Iris pigment epithelial cell (primary cell): ENCODE measurements around the gene TNFRSF12A.
A peak's percentile ranks its signal among the peaks of the same experiment; 100 is the strongest.

Source experiments
- DNase-seq: peaks from one replicate; pipeline ENCODE4 v3.0.0-alpha.2; 2011; ENCODE audit warnings: low read depth

The TNFRSF12A gene

GRCh38 chr16:3026609-3027488 lies 6.7 kb downstream of the TNFRSF12A start:
- no peak for DNase-seq

- no peak for DNase-seq
These were observed 7.3 kb downstream of the TNFRSF12A start for GRCh38 chr16:3027489-3027795.

- DNase-seq, result peak; percentile 66
These were observed 8.0 kb downstream of the TNFRSF12A start for GRCh38 chr16:3027983-3028715.

GRCh38 chr16:3028716-3029319 lies 8.7 kb downstream of the TNFRSF12A start:
- no peak for DNase-seq

GRCh38 chr16:3029491-3030221 lies 9.5 kb downstream of the TNFRSF12A start:
- peak; percentile 48 for DNase-seq

GRCh38 chr16:3030222-3031212 lies 10.3 kb downstream of the TNFRSF12A start:
- no peak for DNase-seq

GRCh38 chr16:3032624-3033023 lies 12.5 kb downstream of the TNFRSF12A start:
- no peak for DNase-seq

GRCh38 chr16:3035289-3035971 lies 15.3 kb downstream of the TNFRSF12A start:
- no peak for DNase-seq

- DNase-seq, result no peak
These were observed 16.0 kb downstream of the TNFRSF12A start for GRCh38 chr16:3035972-3036725.

GRCh38 chr16:3036726-3037315 lies 16.7 kb downstream of the TNFRSF12A start, which contains the start of gene BICDL2:
BICDL2 (minus strand) TSS chr16:3036944; CDS start chr16:3035496, 1,448 bp downstream.
- DNase-seq, result no peak

- no peak for DNase-seq
These were observed 18.1 kb downstream of the TNFRSF12A start for GRCh38 chr16:3038256-3038655.

- DNase-seq, result no peak
These were observed 18.7 kb downstream of the TNFRSF12A start for GRCh38 chr16:3038896-3039295.

GRCh38 chr16:3042376-3042775 lies 22.2 kb downstream of the TNFRSF12A start:
- no peak for DNase-seq

GRCh38 chr16:3044708-3045107 lies 24.5 kb downstream of the TNFRSF12A start:
- no peak for DNase-seq

- DNase-seq, result no peak
These were observed 25.8 kb downstream of the TNFRSF12A start, which contains the start of gene MMP25 for GRCh38 chr16:3045758-3046640. MMP25 (plus strand) TSS chr16:3046561; CDS start chr16:3046918, 357 bp downstream.

- no peak for DNase-seq
These were observed 26.6 kb downstream of the TNFRSF12A start for GRCh38 chr16:3046641-3047386.

GRCh38 chr16:3047387-3047720 lies 27.2 kb downstream of the TNFRSF12A start:
- no peak for DNase-seq
